ENCODE results near the gene TWF2. TPM values are rescaled to one million over a fixed set of nuclear protein-coding genes. Genes with fewer than 3 reads are reported as not detected.

The TWF2 gene
- total RNA-seq, 4 donors from 2014 or later: 50.4 to 129 (median 122) TPM

DNA sequence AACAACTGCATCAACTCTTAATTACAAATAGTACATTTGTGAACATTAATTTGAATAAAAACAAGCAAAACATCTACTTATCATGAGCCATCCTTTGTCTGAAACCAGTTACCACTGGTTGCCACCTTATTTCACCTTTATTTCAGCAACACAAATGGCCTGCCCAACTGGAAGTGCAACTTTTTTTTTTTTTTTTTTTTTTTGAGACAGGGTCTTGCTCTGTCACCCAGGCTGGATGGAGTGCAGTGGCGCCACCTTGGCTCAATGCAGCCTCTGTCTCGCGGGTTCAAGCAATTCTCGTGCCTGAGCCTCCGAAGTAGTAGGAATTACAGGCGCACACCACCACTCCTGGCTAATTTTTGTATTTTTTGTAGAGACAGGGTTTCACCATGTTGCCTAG lies 26.4 kb upstream of the TWF2 start:
- no peak for TF ChIP-seq CTCF (IDR thresholded peaks at IDR 0.05; ENCODE audit: low read depth)

- TF ChIP-seq CTCF (IDR thresholded peaks at IDR 0.05; ENCODE audit: low read depth): no peak
Measured at GRCh38 chr3:52262447-52262846, 23.5 kb upstream of the TWF2 start.

- no peak for TF ChIP-seq CTCF (IDR thresholded peaks at IDR 0.05; ENCODE audit: low read depth)
Measured at GRCh38 chr3:52259448-52259847, 20.5 kb upstream of the TWF2 start.

- no peak for TF ChIP-seq CTCF (IDR thresholded peaks at IDR 0.05; ENCODE audit: low read depth)
Measured at GRCh38 chr3:52259035-52259434, 20.1 kb upstream of the TWF2 start.

DNA sequence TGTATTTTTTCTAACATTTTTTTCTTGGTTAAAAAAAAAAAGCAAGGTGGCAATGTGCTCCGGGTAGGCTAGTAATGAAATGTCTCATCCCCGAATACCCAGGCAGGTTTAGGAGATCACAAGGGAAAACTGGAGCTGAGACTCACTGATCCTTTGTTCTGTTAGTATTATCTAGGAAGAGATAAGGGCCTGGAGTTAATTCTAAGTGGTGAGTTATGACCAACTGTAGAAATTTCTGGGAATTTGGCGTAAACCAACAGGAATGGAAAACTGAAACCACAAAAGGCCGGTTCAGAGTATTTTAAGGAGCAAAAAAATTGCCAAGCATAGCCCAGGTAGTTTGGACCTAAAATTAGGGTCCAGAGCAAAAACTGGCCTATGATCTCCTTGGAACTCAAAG lies 19.0 kb upstream of the TWF2 start:
- no peak for TF ChIP-seq CTCF (IDR thresholded peaks at IDR 0.05; ENCODE audit: low read depth)

DNA sequence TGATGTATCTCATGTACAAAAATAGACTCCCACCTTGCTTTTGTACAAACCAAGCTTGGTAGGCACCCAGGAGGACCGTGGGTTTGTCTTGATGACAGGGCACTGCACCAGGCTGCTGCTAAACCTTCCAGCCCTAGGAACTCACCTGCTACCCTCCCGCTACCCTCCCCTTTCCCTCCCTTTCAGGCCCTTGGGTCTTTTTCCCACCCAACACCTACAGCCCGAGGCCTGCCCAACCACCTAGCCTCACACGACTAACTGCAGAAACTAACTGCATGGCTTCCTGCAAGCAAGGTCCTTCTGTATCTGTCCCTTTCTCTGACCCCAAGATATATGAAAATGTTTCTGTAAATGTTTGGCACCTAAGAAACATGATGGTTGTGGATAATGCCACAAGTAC lies 17.7 kb upstream of the TWF2 start:
- no peak for TF ChIP-seq CTCF (IDR thresholded peaks at IDR 0.05; ENCODE audit: low read depth)

DNA sequence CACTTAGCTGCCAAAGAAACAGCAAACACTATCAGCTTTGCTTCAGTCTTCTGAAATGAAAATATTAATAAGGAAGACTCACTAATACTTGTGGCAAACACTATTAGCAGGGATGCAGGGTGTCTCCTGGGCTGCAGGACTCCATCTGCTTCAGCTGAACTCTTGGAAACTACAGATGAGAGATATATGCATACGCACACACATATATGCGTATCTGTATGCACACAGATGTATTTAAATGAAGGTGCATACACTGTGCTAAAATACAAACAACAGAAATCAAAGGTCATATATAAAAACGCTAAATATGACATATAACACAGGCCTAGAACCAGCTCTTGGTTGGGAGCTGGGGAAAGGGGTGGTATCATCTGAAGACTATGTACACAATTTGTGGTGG lies 17.2 kb upstream of the TWF2 start:
- TF ChIP-seq CTCF (IDR thresholded peaks at IDR 0.05; ENCODE audit: low read depth): no peak

- no peak for TF ChIP-seq CTCF (IDR thresholded peaks at IDR 0.05; ENCODE audit: low read depth)
Measured at GRCh38 chr3:52254608-52255007, 15.7 kb upstream of the TWF2 start.
